Natural killer cell (primary cell): Measurements from ENCODE around the gene FXYD3. TPM values are rescaled to one million over a fixed set of nuclear protein-coding genes. Genes with fewer than 3 reads are reported as not detected.

ENCODE experiments used
- ATAC-seq, 3 donors: fragments of 150-1000 bp in 2 of 3; fragments of 200-7000 bp in 1 of 3; cut with Tn5 transposase; 1 replicate in 1 of 3; 2 replicates in 2 of 3; pipeline ENCODE4 v1.10.0; 2021; ENCODE audit warnings: mild to moderate bottlenecking in 2 of 3, moderate library complexity in 2 of 3
- DNase-seq, 2 donors: peaks; one replicate each; pipeline versions ENCODE4 v3.0.0 to v3.0.0-alpha.2; 2013 to 2021; ENCODE audit warnings: mixed read lengths in 1 of 2
- H3K27ac ChIP-seq: one replicate; pipeline ENCODE4 v1.5.1; 2013; ENCODE audit warnings: mild to moderate bottlenecking, low read length
- H3K27me3 ChIP-seq: one replicate; pipeline ENCODE4 v1.6.1; 2013; ENCODE audit warnings: low read length; ENCODE audit not compliant: control insufficient read depth, insufficient read depth
- H3K36me3 ChIP-seq: one replicate; pipeline ENCODE4 v1.6.1; 2013; ENCODE audit warnings: low read length; ENCODE audit not compliant: control insufficient read depth, insufficient read depth
- H3K4me1 ChIP-seq: one replicate; pipeline ENCODE4 v1.6.1; 2013; ENCODE audit warnings: low read length; ENCODE audit not compliant: control insufficient read depth, insufficient read depth
- H3K4me3 ChIP-seq: one replicate; pipeline ENCODE4 v1.5.1; 2013; ENCODE audit warnings: low read length
- H3K9me3 ChIP-seq: one replicate; pipeline ENCODE4 v1.6.1; 2013; ENCODE audit warnings: low read length; ENCODE audit not compliant: control insufficient read depth, insufficient read depth
- H3K27ac Mint-ChIP-seq, 2 donors: one replicate each; pipeline ENCODE4 v1.8.0; 2022; ENCODE audit warnings: mild to moderate bottlenecking in 2 of 2, mixed read lengths in 2 of 2, moderate library complexity in 1 of 2
- H3K27me3 Mint-ChIP-seq, 2 donors: one replicate each; pipeline ENCODE4 v1.8.0; 2022; ENCODE audit warnings: low read depth in 2 of 2, mixed read lengths in 2 of 2
- H3K36me3 Mint-ChIP-seq: one replicate; pipeline ENCODE4 v1.8.0; 2022; ENCODE audit warnings: mixed read lengths
- H3K4me1 Mint-ChIP-seq, 2 donors: one replicate each; pipeline ENCODE4 v1.8.0; 2022; ENCODE audit warnings: mixed read lengths in 2 of 2
- H3K4me3 Mint-ChIP-seq: one replicate; pipeline ENCODE4 v1.8.0; 2022; ENCODE audit warnings: mild to moderate bottlenecking, moderate library complexity, mixed read lengths
- H3K9me3 Mint-ChIP-seq, 2 donors: one replicate each; pipeline ENCODE4 v1.8.0; 2022; ENCODE audit warnings: mixed read lengths in 2 of 2
- WGBS: methylation state at CpG from one replicate; pipeline ENCODE4 v1.1.7; 2013; ENCODE audit warnings: missing lambda C conversion rate; ENCODE audit not compliant: insufficient coverage; 5-methylcytosine and 5-hydroxymethylcytosine counted together
- intact Hi-C: fragments of 100-400 bp; cut with micrococcal nuclease; formaldehyde crosslinking; loops from one replicate; pipeline ENCODE4 v1.14.2; 2022
- total RNA-seq, 4 donors: library from RNA; stranded (reverse); fragments of 120-200 nt in 1 of 4; gene quantifications; one replicate each; pipeline versions ENCODE4 v1.2.3 to v1.2.4, GENCODE V29; 2013 to 2022
- TF ChIP-seq, protein P1 (sequence below): fragments of 200-600 bp; IDR thresholded peaks from one replicate; pipeline ENCODE4 v1.8.0; 2022; ENCODE audit warnings: antibody characterized with exemption

Gene FXYD3
- total RNA-seq, 3 donors from 2014 or later (not counting 1 experiment from before 2014, with no cell fraction given): not detected

DNA sequence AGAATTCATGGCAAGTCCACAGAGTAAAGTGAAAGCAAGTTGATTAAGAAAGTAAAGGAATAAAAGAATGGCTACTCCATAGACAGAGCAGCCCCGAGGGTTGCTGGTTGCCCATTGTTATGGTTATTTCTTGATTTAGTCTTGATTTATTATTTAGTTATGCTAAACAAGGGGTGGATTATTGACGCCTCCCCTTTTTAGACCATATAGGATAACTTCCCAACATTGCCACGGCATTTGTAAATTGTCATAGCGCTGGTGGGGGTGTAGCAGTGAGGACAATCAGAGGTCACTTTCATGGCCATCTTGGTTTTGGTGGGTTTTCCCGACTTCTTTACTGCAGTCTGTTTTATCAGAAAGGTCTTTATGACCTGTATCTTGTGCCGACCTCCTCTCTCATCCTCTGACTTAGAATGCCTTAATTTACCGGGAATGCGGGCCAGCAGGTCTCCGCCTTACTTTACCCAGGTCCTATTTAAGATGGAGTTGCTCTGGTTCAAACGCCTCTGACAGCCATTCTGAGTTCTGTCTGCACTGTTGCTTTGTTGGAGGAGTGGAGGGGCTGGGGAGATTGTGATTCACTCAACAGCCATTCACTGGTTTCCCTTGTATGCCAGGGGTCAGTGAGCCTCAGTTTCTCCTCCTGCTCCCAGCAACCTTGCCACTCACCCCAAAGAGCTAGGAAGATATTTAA is 46.5 kb upstream of the FXYD3 start:
- Mint-ChIP-seq H3K4me3 (no peak overlapping the region), H3K36me3 (no peaks in the 10 kb centered on the region), H3K27ac (no peak overlapping the region), H3K9me3 (no peaks in the 10 kb centered on the region), H3K4me1 (peaks cover 0 to 5% of the 10 kb centered on the region in 2 donors), H3K27me3 (no peaks in the 10 kb centered on the region)
- H3K4me1 ChIP-seq: peaks cover 6% of the 10 kb centered on the region
- H3K36me3 ChIP-seq: no peaks in the 10 kb centered on the region
- intact Hi-C loops: loop anchor here (5.0 kb wide), 1 partner anchor 148 kb away; no protein-coding TSS in a partner anchor
- H3K27me3 ChIP-seq: no peaks in the 10 kb centered on the region
- no peak for DNase-seq
- TF ChIP-seq, protein P1, sequence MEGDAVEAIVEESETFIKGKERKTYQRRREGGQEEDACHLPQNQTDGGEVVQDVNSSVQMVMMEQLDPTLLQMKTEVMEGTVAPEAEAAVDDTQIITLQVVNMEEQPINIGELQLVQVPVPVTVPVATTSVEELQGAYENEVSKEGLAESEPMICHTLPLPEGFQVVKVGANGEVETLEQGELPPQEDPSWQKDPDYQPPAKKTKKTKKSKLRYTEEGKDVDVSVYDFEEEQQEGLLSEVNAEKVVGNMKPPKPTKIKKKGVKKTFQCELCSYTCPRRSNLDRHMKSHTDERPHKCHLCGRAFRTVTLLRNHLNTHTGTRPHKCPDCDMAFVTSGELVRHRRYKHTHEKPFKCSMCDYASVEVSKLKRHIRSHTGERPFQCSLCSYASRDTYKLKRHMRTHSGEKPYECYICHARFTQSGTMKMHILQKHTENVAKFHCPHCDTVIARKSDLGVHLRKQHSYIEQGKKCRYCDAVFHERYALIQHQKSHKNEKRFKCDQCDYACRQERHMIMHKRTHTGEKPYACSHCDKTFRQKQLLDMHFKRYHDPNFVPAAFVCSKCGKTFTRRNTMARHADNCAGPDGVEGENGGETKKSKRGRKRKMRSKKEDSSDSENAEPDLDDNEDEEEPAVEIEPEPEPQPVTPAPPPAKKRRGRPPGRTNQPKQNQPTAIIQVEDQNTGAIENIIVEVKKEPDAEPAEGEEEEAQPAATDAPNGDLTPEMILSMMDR: no peak
- peaks cover 7% of the 10 kb centered on the region for H3K9me3 ChIP-seq
- ATAC-seq: no peak
- WGBS: 79% methylated on average over 8 of the region's 10 CpGs
- no peak overlapping the region for H3K27ac ChIP-seq
- no peak overlapping the region for H3K4me3 ChIP-seq

DNA sequence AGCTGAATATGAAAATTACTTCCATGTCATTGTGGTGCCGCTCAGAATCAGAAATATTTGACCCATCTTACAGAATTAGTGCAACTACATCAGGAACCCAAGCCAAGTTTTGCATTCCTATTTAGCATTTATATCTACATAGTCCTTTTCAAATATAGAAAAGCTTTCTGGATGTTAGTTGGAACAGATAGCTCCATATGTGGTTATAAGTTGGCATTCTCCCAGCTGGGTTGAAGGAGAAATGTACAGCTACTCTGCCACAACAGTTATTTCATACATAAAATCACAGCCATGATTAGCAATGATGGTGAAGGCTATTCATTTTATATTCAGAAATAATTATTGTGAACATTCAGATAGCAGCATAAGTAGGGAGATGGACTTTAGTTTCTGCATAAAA is 45.9 kb upstream of the FXYD3 start:
- Mint-ChIP-seq H3K9me3 (no peaks in the 10 kb centered on the region), H3K4me1 (peaks cover 0 to 5% of the 10 kb centered on the region in 2 donors), H3K36me3 (no peaks in the 10 kb centered on the region), H3K4me3 (no peak overlapping the region), H3K27me3 (no peaks in the 10 kb centered on the region), H3K27ac (no peak overlapping the region)
- intact Hi-C loops: loop anchor here (5.0 kb wide), 1 partner anchor 148 kb away; no protein-coding TSS in a partner anchor
- TF ChIP-seq, protein P1: no peak
- no peak for ATAC-seq
- Histone ChIP-seq H3K27me3 (no peaks in the 10 kb centered on the region), H3K4me3 (no peak overlapping the region), H3K4me1 (peaks cover 6% of the 10 kb centered on the region), H3K27ac (no peak overlapping the region), H3K36me3 (no peaks in the 10 kb centered on the region), H3K9me3 (peaks cover 7% of the 10 kb centered on the region)
- no peak for DNase-seq
- WGBS: 75% methylated on average over 1 of the region's 1 CpG

DNA sequence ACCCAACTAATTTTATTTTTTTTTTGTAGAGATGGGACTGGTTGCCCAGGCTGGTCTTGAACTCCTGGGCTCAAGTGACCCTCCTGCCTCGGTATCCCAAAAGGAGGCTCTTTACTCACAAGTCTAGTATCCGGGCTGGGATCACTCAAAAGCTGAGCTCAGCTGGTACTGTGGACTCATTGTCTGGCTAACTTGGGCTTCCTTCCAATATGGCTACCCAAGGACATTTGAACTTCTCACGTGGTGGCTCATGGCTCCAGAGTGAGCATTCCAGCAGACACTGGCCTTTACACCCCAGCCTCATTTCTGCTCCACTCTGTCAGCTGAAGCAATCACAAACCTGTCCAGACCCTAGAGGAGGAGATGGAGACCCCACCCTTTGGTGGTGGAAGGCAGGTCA is 45.2 kb upstream of the FXYD3 start:
- Histone ChIP-seq H3K4me1 (peaks cover 7% of the 10 kb centered on the region), H3K36me3 (no peaks in the 10 kb centered on the region), H3K27ac (no peak overlapping the region), H3K9me3 (peaks cover 7% of the 10 kb centered on the region), H3K27me3 (no peaks in the 10 kb centered on the region), H3K4me3 (no peak overlapping the region)
- no peaks in the 10 kb centered on the region for H3K36me3 Mint-ChIP-seq
- H3K4me1 Mint-ChIP-seq: peaks cover 0 to 10% of the 10 kb centered on the region in 2 donors
- intact Hi-C loops: no loop called here
- no peak overlapping the region for H3K4me3 Mint-ChIP-seq
- TF ChIP-seq, protein P1: no peak
- no peak overlapping the region for H3K27ac Mint-ChIP-seq
- WGBS: 86% methylated on average over 3 of the region's 3 CpGs
- no peaks in the 10 kb centered on the region for H3K9me3 Mint-ChIP-seq
- H3K27me3 Mint-ChIP-seq: peaks cover 0 to 3% of the 10 kb centered on the region in 2 donors
- ATAC-seq (no peak), DNase-seq (no peak)

DNA sequence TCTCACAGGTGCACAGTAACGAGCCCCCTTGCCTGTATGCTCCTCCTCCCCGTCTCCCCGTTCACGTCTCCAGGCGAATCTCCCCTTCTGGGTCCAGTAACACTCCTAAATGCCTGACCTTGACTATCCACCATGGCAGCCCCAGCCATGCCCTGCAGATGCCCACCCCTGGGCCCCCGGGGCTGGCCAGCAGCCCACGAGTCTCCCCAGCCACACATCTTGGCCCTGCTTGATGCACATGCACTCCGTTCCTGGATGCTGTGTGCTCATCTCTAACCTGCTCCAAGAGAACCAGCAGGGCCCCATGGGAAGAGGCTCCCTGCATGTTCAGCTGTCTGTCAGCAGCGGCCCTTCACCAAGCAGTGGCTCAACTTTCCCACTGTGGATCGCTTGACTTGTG is 42.1 kb upstream of the FXYD3 start:
- WGBS: 86% methylated on average over 10 of the region's 10 CpGs
- Mint-ChIP-seq H3K4me1 (peaks cover 0 to 22% of the 10 kb centered on the region in 2 donors), H3K9me3 (no peaks in the 10 kb centered on the region), H3K36me3 (no peaks in the 10 kb centered on the region), H3K4me3 (no peak overlapping the region), H3K27ac (no peak overlapping the region), H3K27me3 (peaks cover 0 to 10% of the 10 kb centered on the region in 2 donors)
- TF ChIP-seq, protein P1: no peak
- Histone ChIP-seq H3K27ac (no peak overlapping the region), H3K9me3 (peaks cover 7% of the 10 kb centered on the region), H3K4me3 (no peak overlapping the region), H3K27me3 (no peaks in the 10 kb centered on the region), H3K4me1 (peaks cover 22% of the 10 kb centered on the region), H3K36me3 (no peaks in the 10 kb centered on the region)
- ATAC-seq (no peak), DNase-seq (no peak)
- intact Hi-C loops: no loop called here
